ENCODE data around the gene SLC35E3. TPM values are rescaled to one million over a fixed set of nuclear protein-coding genes. Genes with fewer than 3 reads are reported as not detected.

Gene SLC35E3
- total RNA-seq, 1 donor, result 7.0 TPM

GRCh38 chr12:68759852-68760251, 13.9 kb downstream of the SLC35E3 start:
- peak; percentile 10 for DNase-seq (ENCODE audit: low read depth)
- TF ChIP-seq CTCF (IDR thresholded peaks at IDR 0.05; ENCODE audit: insufficient read depth, low read length), result no peak
- H3K4me3 ChIP-seq (ENCODE audit: low read depth, low read length), result no peak overlapping the region

- TF ChIP-seq CTCF (IDR thresholded peaks at IDR 0.05; ENCODE audit: insufficient read depth, low read length), result no peak
- no peak overlapping the region for H3K4me3 ChIP-seq (ENCODE audit: low read depth, low read length)
Observed at GRCh38 chr12:68760806-68761441, 14.9 kb downstream of the SLC35E3 start.

GRCh38 chr12:68761442-68761812, 15.5 kb downstream of the SLC35E3 start:
- DNase-seq (ENCODE audit: low read depth), result no peak
- no peak for TF ChIP-seq CTCF (IDR thresholded peaks at IDR 0.05; ENCODE audit: insufficient read depth, low read length)
- H3K4me3 ChIP-seq (ENCODE audit: low read depth, low read length), result no peak overlapping the region

More at GRCh38 chr12:68760806-68761441, 14.9 kb downstream of the SLC35E3 start:
- DNase-seq (ENCODE audit: low read depth), result no peak

GRCh38 chr12:68761901-68762630, 16.1 kb downstream of the SLC35E3 start:
- DNase-seq (ENCODE audit: low read depth), result no peak

GRCh38 chr12:68762691-68763090, 16.7 kb downstream of the SLC35E3 start:
- DNase-seq (ENCODE audit: low read depth), result no peak
- TF ChIP-seq CTCF (IDR thresholded peaks at IDR 0.05; ENCODE audit: insufficient read depth, low read length), result no peak
- no peak overlapping the region for H3K4me3 ChIP-seq (ENCODE audit: low read depth, low read length)

More at GRCh38 chr12:68761901-68762630, 16.1 kb downstream of the SLC35E3 start:
- H3K4me3 ChIP-seq (ENCODE audit: low read depth, low read length), result no peak overlapping the region
- TF ChIP-seq CTCF (IDR thresholded peaks at IDR 0.05; ENCODE audit: insufficient read depth, low read length), result no peak

GRCh38 chr12:68765696-68766095, 19.7 kb downstream of the SLC35E3 start:
- no peak for TF ChIP-seq CTCF (IDR thresholded peaks at IDR 0.05; ENCODE audit: insufficient read depth, low read length)
- H3K4me3 ChIP-seq (ENCODE audit: low read depth, low read length), result no peak overlapping the region
- no peak for DNase-seq (ENCODE audit: low read depth)
